ENCODE results near the gene NOS3. TPM values are rescaled to one million over a fixed set of nuclear protein-coding genes. Genes with fewer than 3 reads are reported as not detected.

Gene NOS3
- total RNA-seq, 3 donors from 2014 or later (not counting 1 experiment from before 2014, with no cell fraction given): 2.6 to 5.9 (median 3.8) TPM

GRCh38 chr7:150968734-150969372, 22.0 kb upstream of the NOS3 start:
- Mint-ChIP-seq H3K36me3 (no peaks in the 10 kb centered on the region), H3K27ac (no peak overlapping the region), H3K27me3 (ENCODE audit: low read depth in 2 of 2) (peaks cover 23 to 34% of the 10 kb centered on the region in 2 donors), H3K4me1 (no peaks in the 10 kb centered on the region), H3K9me3 (no peaks in the 10 kb centered on the region), H3K4me3 (no peak overlapping the region)
- Histone ChIP-seq H3K27me3 (ENCODE audit: control insufficient read depth, insufficient read depth, low read length) (peaks cover 7% of the 10 kb centered on the region), H3K4me1 (ENCODE audit: control insufficient read depth, insufficient read depth, low read length) (peaks cover 2% of the 10 kb centered on the region), H3K27ac (ENCODE audit: low read length) (no peak overlapping the region), H3K36me3 (ENCODE audit: control insufficient read depth, insufficient read depth, low read length) (no peaks in the 10 kb centered on the region), H3K4me3 (ENCODE audit: low read length) (no peak overlapping the region), H3K9me3 (ENCODE audit: control insufficient read depth, insufficient read depth, low read length) (no peaks in the 10 kb centered on the region)
- intact Hi-C loops (cut with micrococcal nuclease): no loop called here
- 63% methylated on average over 16 of the region's 16 CpGs for WGBS (ENCODE audit: insufficient coverage)
- DNase-seq (no peak), ATAC-seq (no peak)
- no peak for TF ChIP-seq CTCF (IDR thresholded peaks at IDR 0.05)

- no peaks in the 10 kb centered on the region for H3K9me3 ChIP-seq (ENCODE audit: control insufficient read depth, insufficient read depth, low read length)
- WGBS (ENCODE audit: insufficient coverage): 78% methylated on average over 7 of the region's 7 CpGs
- Mint-ChIP-seq H3K27me3 (ENCODE audit: low read depth in 2 of 2) (peaks cover 23 to 30% of the 10 kb centered on the region in 2 donors), H3K36me3 (no peaks in the 10 kb centered on the region), H3K4me3 (no peak overlapping the region), H3K27ac (no peak overlapping the region), H3K9me3 (no peaks in the 10 kb centered on the region), H3K4me1 (peaks cover 0 to 5% of the 10 kb centered on the region in 2 donors)
- no peak overlapping the region for H3K27ac ChIP-seq (ENCODE audit: low read length)
- no peak overlapping the region for H3K4me3 ChIP-seq (ENCODE audit: low read length)
- H3K4me1 ChIP-seq (ENCODE audit: control insufficient read depth, insufficient read depth, low read length): peaks cover 7% of the 10 kb centered on the region
- TF ChIP-seq CTCF (IDR thresholded peaks at IDR 0.05): no peak
- ATAC-seq (no peak), DNase-seq (no peak)
- H3K36me3 ChIP-seq (ENCODE audit: control insufficient read depth, insufficient read depth, low read length): no peaks in the 10 kb centered on the region
- peaks cover 4% of the 10 kb centered on the region for H3K27me3 ChIP-seq (ENCODE audit: control insufficient read depth, insufficient read depth, low read length)
- intact Hi-C loops (cut with micrococcal nuclease): no loop called here
Measured at GRCh38 chr7:150969475-150969874, 21.3 kb upstream of the NOS3 start.

- Histone ChIP-seq H3K4me3 (ENCODE audit: low read length) (no peak overlapping the region), H3K9me3 (ENCODE audit: control insufficient read depth, insufficient read depth, low read length) (no peaks in the 10 kb centered on the region), H3K27me3 (ENCODE audit: control insufficient read depth, insufficient read depth, low read length) (peaks cover 2% of the 10 kb centered on the region), H3K27ac (ENCODE audit: low read length) (no peak overlapping the region), H3K4me1 (ENCODE audit: control insufficient read depth, insufficient read depth, low read length) (peaks cover 11% of the 10 kb centered on the region), H3K36me3 (ENCODE audit: control insufficient read depth, insufficient read depth, low read length) (no peaks in the 10 kb centered on the region)
- H3K27ac Mint-ChIP-seq: no peak overlapping the region
- 84% methylated on average over 11 of the region's 11 CpGs for WGBS (ENCODE audit: insufficient coverage)
- no peak for TF ChIP-seq CTCF (IDR thresholded peaks at IDR 0.05)
- intact Hi-C loops (cut with micrococcal nuclease): no loop called here
- H3K4me3 Mint-ChIP-seq: no peak overlapping the region
- H3K36me3 Mint-ChIP-seq: no peaks in the 10 kb centered on the region
- peaks cover 3 to 11% of the 10 kb centered on the region in 2 donors for H3K4me1 Mint-ChIP-seq
- ATAC-seq (no peak), DNase-seq (no peak)
- peaks cover 20 to 25% of the 10 kb centered on the region in 2 donors for H3K27me3 Mint-ChIP-seq (ENCODE audit: low read depth in 2 of 2)
- H3K9me3 Mint-ChIP-seq: no peaks in the 10 kb centered on the region
Measured at GRCh38 chr7:150970424-150970823, 20.4 kb upstream of the NOS3 start.
